A673 (cell line): ENCODE measurements around the gene DPH7.

Experiments
- CTCF ChIP-seq: fragments of 300-800, 200-600 bp; sonication (generic); conservative IDR thresholded peaks from 2 replicates; pipeline ENCODE4 v1.5.1; 2017; ENCODE audit warnings: low read depth, mild to moderate bottlenecking, antibody characterized with exemption, low read length, moderate library complexity, mixed read lengths
- EZH2 ChIP-seq: fragments of 200-600 bp; sonication (generic); IDR thresholded peaks from 2 replicates; pipeline ENCODE4 v1.6.1; 2017; ENCODE audit warnings: borderline replicate concordance, low read depth, mild to moderate bottlenecking, mixed read lengths, antibody characterized with exemption, low read length; ENCODE audit not compliant: poor library complexity, severe bottlenecking

GRCh38 chr9:137542486-137542885 lies 36.2 kb downstream of the DPH7 start:
- TF ChIP-seq CTCF (no peak), EZH2 (no peak)
